Transverse colon (tissue), 4 donors: ENCODE measurements around the gene OR13C8.

Source experiments
- EP300 ChIP-seq: sonication (generic); formaldehyde crosslinking; IDR thresholded peaks from one replicate; pipeline ENCODE4 v1.6.1; 2017; ENCODE audit warnings: antibody characterized with exemption, low read depth
- POLR2AphosphoS5 ChIP-seq, 3 donors: sonication (generic); formaldehyde crosslinking; IDR thresholded peaks; one replicate each; pipeline ENCODE4 v1.6.1; 2016; ENCODE audit warnings: antibody characterized with exemption in 3 of 3
- TF ChIP-seq, protein P1 (sequence below), 5 experiments: fragments of 200-600 bp in 3 of 5; fragments of 450-650 bp in 2 of 5; sonication (generic) in 3 of 5; IDR thresholded peaks; 1 replicate in 2 of 5; 2 replicates in 3 of 5; pipeline ENCODE4 v1.5.1; 2016 to 2017; ENCODE audit warnings: antibody characterized with exemption in 5 of 5, inconsistent platforms in 3 of 5, mild to moderate bottlenecking in 2 of 5, moderate library complexity in 1 of 5

GRCh38 chr9:104606152-104606551 lies 37.2 kb downstream of the OR13C8 start:
- TF ChIP-seq, protein P1, sequence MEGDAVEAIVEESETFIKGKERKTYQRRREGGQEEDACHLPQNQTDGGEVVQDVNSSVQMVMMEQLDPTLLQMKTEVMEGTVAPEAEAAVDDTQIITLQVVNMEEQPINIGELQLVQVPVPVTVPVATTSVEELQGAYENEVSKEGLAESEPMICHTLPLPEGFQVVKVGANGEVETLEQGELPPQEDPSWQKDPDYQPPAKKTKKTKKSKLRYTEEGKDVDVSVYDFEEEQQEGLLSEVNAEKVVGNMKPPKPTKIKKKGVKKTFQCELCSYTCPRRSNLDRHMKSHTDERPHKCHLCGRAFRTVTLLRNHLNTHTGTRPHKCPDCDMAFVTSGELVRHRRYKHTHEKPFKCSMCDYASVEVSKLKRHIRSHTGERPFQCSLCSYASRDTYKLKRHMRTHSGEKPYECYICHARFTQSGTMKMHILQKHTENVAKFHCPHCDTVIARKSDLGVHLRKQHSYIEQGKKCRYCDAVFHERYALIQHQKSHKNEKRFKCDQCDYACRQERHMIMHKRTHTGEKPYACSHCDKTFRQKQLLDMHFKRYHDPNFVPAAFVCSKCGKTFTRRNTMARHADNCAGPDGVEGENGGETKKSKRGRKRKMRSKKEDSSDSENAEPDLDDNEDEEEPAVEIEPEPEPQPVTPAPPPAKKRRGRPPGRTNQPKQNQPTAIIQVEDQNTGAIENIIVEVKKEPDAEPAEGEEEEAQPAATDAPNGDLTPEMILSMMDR (IDR thresholded peaks at IDR 0.05) = no peak
- TF ChIP-seq POLR2AphosphoS5 (IDR thresholded peaks at IDR 0.05) (no peak), EP300 (no peak)
